HepG2 (cell line): Measurements from ENCODE around the gene KIF27. TPM values are rescaled to one million over a fixed set of nuclear protein-coding genes. Genes with fewer than 3 reads are reported as not detected.
A peak's percentile ranks its signal among the peaks of the same experiment; 100 is the strongest.
"Not testable (repeated sequence)": the region's sequence is repeated elsewhere in the genome, so short reads cannot be mapped to it uniquely, and the experiment has no call there.

Source experiments
- ATAC-seq: fragments of 200-7000 bp; cut with Tn5 transposase; 3 replicates; pipeline ENCODE4 v1.9.1; 2020; ENCODE audit warnings: mild to moderate bottlenecking, moderate library complexity
- BruUV-seq: library from RNA; stranded (reverse); fragments of 400-500 nt; replicated peaks from 2 replicates; lab custom pipeline; 2021; lab: Mats Ljungman, UMichigan
- CTCF ChIA-PET: fragments of 300-600 bp; formaldehyde crosslinking; extraction: SDS; loops from one replicate; lab custom pipeline; 2021; ENCODE audit warnings: low total read pairs, inconsistent platforms, low intra/inter-chr PET ratio; lab: Yijun Ruan, JAX
- POLR2A ChIA-PET: fragments of 350-600 bp; sonication (Branson Sonifier 250); formaldehyde crosslinking; loops from one replicate; lab custom pipeline; 2020; ENCODE audit warnings: antibody characterized with exemption, inconsistent platforms; lab: Yijun Ruan, JAX
- DNase-seq: peaks from one replicate; pipeline ENCODE4 v3.0.0-alpha.2; 2015; ENCODE audit warnings: low spot score
- FAIRE-seq: peaks from 3 replicates; lab custom pipeline; 2011; peaks lifted over from hg19 to GRCh38; lab: Jason Lieb, UNC
- H2AFZ ChIP-seq: one replicate; pipeline ENCODE4 v1.6.1; 2011; ENCODE audit warnings: low read length, inconsistent platforms
- H3K27ac ChIP-seq: fragments of 300-600 bp; 3 replicates; pipeline ENCODE4 v1.8.0; 2011; ENCODE audit warnings: mixed run types, mild to moderate bottlenecking, mixed read lengths, low read length, inconsistent platforms; ENCODE audit not compliant: insufficient read depth; ENCODE audit errors: extremely low read length
- H3K27me3 ChIP-seq, 2 experiments: fragments of 200-600 bp in 1 of 2; 2 replicates in 1 of 2; 3 replicates in 1 of 2; pipeline versions ENCODE4 v1.6.0 to v1.8.0; 2011; ENCODE audit warnings: low read length in 2 of 2, mild to moderate bottlenecking in 2 of 2, moderate library complexity in 2 of 2, inconsistent platforms in 1 of 2; ENCODE audit not compliant: insufficient read depth in 2 of 2, control insufficient read depth in 1 of 2
- H3K36me3 ChIP-seq, 2 experiments: fragments of 200-600 bp in 1 of 2; replicated peaks in 1 of 2; 2 replicates in 1 of 2; 3 replicates in 1 of 2; pipeline versions ENCODE4 v1.5.1 to v1.8.0; 2011; ENCODE audit warnings: low read length in 2 of 2, inconsistent platforms in 1 of 2; ENCODE audit not compliant: insufficient read depth in 2 of 2, control insufficient read depth in 1 of 2
- H3K4me1 ChIP-seq: 2 replicates; pipeline ENCODE4 v1.5.1; 2012; ENCODE audit warnings: low read length, inconsistent platforms; ENCODE audit not compliant: insufficient read depth
- H3K4me2 ChIP-seq: 2 replicates; pipeline ENCODE4 v1.6.0; 2011; ENCODE audit warnings: low read depth, low read length, inconsistent platforms
- H3K4me3 ChIP-seq, 3 experiments: fragments of 200-600 bp in 1 of 3; sonication (generic), shearing (Covaris generic) in 1 of 3; replicated peaks in 1 of 3; 2 replicates each; pipeline ENCODE4 v1.5.1; 2011 to 2016; ENCODE audit warnings: low read length in 3 of 3, inconsistent platforms in 2 of 3, low read depth in 2 of 3, mild to moderate bottlenecking in 2 of 3, control low read depth in 1 of 3, mixed read lengths in 1 of 3; ENCODE audit not compliant: insufficient read depth in 1 of 3
- H3K79me2 ChIP-seq: one replicate; pipeline ENCODE4 v1.6.1; 2011; ENCODE audit warnings: low read length, inconsistent platforms; ENCODE audit not compliant: insufficient read depth
- H3K9ac ChIP-seq: 2 replicates; pipeline ENCODE4 v1.6.0; 2011; ENCODE audit warnings: mild to moderate bottlenecking, low read depth, low read length, inconsistent platforms; ENCODE audit not compliant: insufficient read depth
- H3K9me3 ChIP-seq: 2 replicates; pipeline ENCODE4 v1.5.1; 2012; ENCODE audit warnings: mild to moderate bottlenecking, low read length
- H4K20me1 ChIP-seq: 2 replicates; pipeline ENCODE4 v1.6.0; 2011; ENCODE audit warnings: inconsistent platforms, mild to moderate bottlenecking, low read length, moderate library complexity; ENCODE audit not compliant: insufficient read depth
- JUN ChIP-seq: sonication (generic); formaldehyde crosslinking; IDR thresholded peaks from 2 replicates; pipeline ENCODE4 v1.4.0; 2020; ENCODE audit warnings: mild to moderate bottlenecking, missing genetic modification reagents
- MBD4 ChIP-seq: IDR thresholded peaks from 2 replicates; pipeline ENCODE4 v1.6.1; 2012; ENCODE audit warnings: low read length, inconsistent platforms, borderline replicate concordance
- MTF2 ChIP-seq: sonication (generic); formaldehyde crosslinking; IDR thresholded peaks from 2 replicates; pipeline ENCODE4 v1.5.0; 2020; ENCODE audit warnings: missing genetic modification reagents, borderline replicate concordance
- REL ChIP-seq: sonication (generic); formaldehyde crosslinking; conservative IDR thresholded peaks from 2 replicates; pipeline ENCODE4 v1.8.0; 2022; ENCODE audit warnings: mild to moderate bottlenecking, missing genetic modification reagents, moderate library complexity
- RFXANK ChIP-seq: IDR thresholded peaks from 2 replicates; pipeline ENCODE4 v1.6.1; 2016
- ZMYM3 ChIP-seq: sonication (generic); formaldehyde crosslinking; IDR thresholded peaks from 2 replicates; pipeline ENCODE4 v1.5.1; 2020; ENCODE audit warnings: mild to moderate bottlenecking, missing genetic modification reagents
- ZNF230 ChIP-seq: sonication (generic); formaldehyde crosslinking; IDR thresholded peaks from 2 replicates; pipeline ENCODE4 v1.4.0; 2020; ENCODE audit warnings: mild to moderate bottlenecking, missing genetic modification reagents
- ZNF282 ChIP-seq: fragments of 450-650 bp; IDR thresholded peaks from 2 replicates; pipeline ENCODE4 v1.6.1; 2018; ENCODE audit not compliant: partially characterized antibody
- ZNF556 ChIP-seq: sonication (generic); formaldehyde crosslinking; IDR thresholded peaks from 2 replicates; pipeline ENCODE4 v1.4.0; 2020; ENCODE audit warnings: mild to moderate bottlenecking, missing genetic modification reagents, borderline replicate concordance
- WGBS: methylation state at CpG from one replicate; pipeline ENCODE4 v1.1.6; 2017; ENCODE audit warnings: low lambda C conversion rate; 5-methylcytosine and 5-hydroxymethylcytosine counted together
- in situ Hi-C: cut with HindIII; loops from 2 replicates; pipeline ENCODE4 v1.10.0; 2017; ENCODE audit warnings: low pct_unique_long_range_greater_than_20kb; ENCODE audit not compliant: extremely low pct_ligation_motif_present
- intact Hi-C: fragments of 100-400 bp; cut with micrococcal nuclease; formaldehyde crosslinking; loops from one replicate; pipeline ENCODE4 v1.10.0; 2022; ENCODE audit not compliant: unreplicated experiment
- polyA plus RNA-seq, 8 experiments: library from polyadenylated mRNA; depleted of rRNA in 3 of 8; stranded (reverse) in 7 of 8; unstranded in 1 of 8; fragments of >200 nt; fragmentation: Illumina TruSeq in 4 of 8; extraction: Trizol in 4 of 8; gene quantifications; 2 replicates each; pipeline versions ENCODE4 v1.2.1 to v1.2.3, GENCODE V29; 2011 to 2016; ENCODE audit warnings: low read depth in 4 of 8, missing spikeins in 1 of 8, mixed read lengths in 1 of 8; ENCODE audit not compliant: insufficient read depth in 1 of 8
- total RNA-seq, 5 experiments: library from RNA; depleted of rRNA; stranded (reverse); fragments of >200 nt; fragmentation: Illumina TruSeq; extraction: Trizol; gene quantifications; 2 replicates each; pipeline ENCODE4 v1.2.3, GENCODE V29; 2016; ENCODE audit warnings: low read depth in 1 of 5

The KIF27 gene
- total and polyA plus RNA-seq, 2 of the 13 experiments (the other 11 are each of a cell fraction or from before 2014, with no cell fraction given) = 0.95 to 4.1 TPM

GRCh38 chr9:83906144-83906543, 15.1 kb downstream of the KIF27 start:
- Histone ChIP-seq H3K9ac (no peak overlapping the region), H3K27me3 (no peaks in the 10 kb centered on the region), H3K4me3 (no peak overlapping the region), H3K4me1 (no peaks in the 10 kb centered on the region), H3K9me3 (no peaks in the 10 kb centered on the region), H3K4me2 (no peak overlapping the region), H3K79me2 (no peaks in the 10 kb centered on the region), H4K20me1 (no peaks in the 10 kb centered on the region), H3K27ac (no peak overlapping the region), H2AFZ (no peak overlapping the region), H3K36me3 (no peaks in the 10 kb centered on the region)
- intact Hi-C loops = no loop called here
- BruUV-seq = no TSS peak
- POLR2A ChIA-PET = no interaction called here
- CTCF ChIA-PET = no interaction called here
- DNase-seq (no peak), ATAC-seq (no peak), FAIRE-seq (no peak)
- in situ Hi-C loops = no loop called here
- TF ChIP-seq JUN (CRISPR knock-in tag) = no peak
- TF ChIP-seq MBD4 = no peak
- TF ChIP-seq RFXANK (CRISPR knock-in tag) = no peak
- no peak for TF ChIP-seq REL
- TF ChIP-seq ZMYM3 = no peak
- no peak for TF ChIP-seq MTF2 (CRISPR knock-in tag)
- no peak for TF ChIP-seq ZNF230 (CRISPR knock-in tag)
- no peak for TF ChIP-seq ZNF556 (CRISPR knock-in tag)
- TF ChIP-seq ZNF282 = no peak

GRCh38 chr9:83900615-83901014, 20.6 kb downstream of the KIF27 start:
- FAIRE-seq, H3K27ac ChIP-seq, in situ Hi-C loops, H3K4me3 ChIP-seq, H3K36me3 ChIP-seq, intact Hi-C loops, POLR2A ChIA-PET, DNase-seq, H3K9me3 ChIP-seq, H3K79me2 ChIP-seq, H3K27me3 ChIP-seq, H2AFZ ChIP-seq, BruUV-seq, H3K9ac ChIP-seq, H3K4me1 ChIP-seq, ATAC-seq, CTCF ChIA-PET, H4K20me1 ChIP-seq, H3K4me2 ChIP-seq: not testable (repeated sequence)
- WGBS = 97% methylated on average over 5 of the region's 5 CpGs

GRCh38 chr9:83894301-83894700, 26.9 kb downstream of the KIF27 start:
- ATAC-seq = peak; percentile 51; the same call in 2 of the 3 replicates
- H3K4me2 ChIP-seq, H3K9me3 ChIP-seq, POLR2A ChIA-PET, intact Hi-C loops, H2AFZ ChIP-seq, H3K79me2 ChIP-seq, H3K4me3 ChIP-seq, H3K27me3 ChIP-seq, FAIRE-seq, H3K36me3 ChIP-seq, H3K4me1 ChIP-seq, BruUV-seq, DNase-seq, H3K9ac ChIP-seq, H4K20me1 ChIP-seq, CTCF ChIA-PET, H3K27ac ChIP-seq: not testable (repeated sequence)
- 97% methylated on average over 2 of the region's 2 CpGs for WGBS
- in situ Hi-C loops = loop anchor here (10.0 kb wide), 1 partner anchor 1940 kb away; no protein-coding TSS in a partner anchor
